Calu3 (cell line): ENCODE measurements around the gene TGM2. TPM values are rescaled to one million over a fixed set of nuclear protein-coding genes. Genes with fewer than 3 reads are reported as not detected.

Source experiments
- BruUV-seq: library from RNA; stranded (reverse); fragments of 400-500 nt; replicated peaks from 2 replicates; lab custom pipeline; 2021; lab: Mats Ljungman, UMichigan
- CTCF ChIA-PET: fragments of 300-600 bp; sonication (Branson Sonifier 250); formaldehyde crosslinking; loops from one replicate; lab custom pipeline; 2022; ENCODE audit warnings: antibody characterized with exemption; lab: Charles Lee
- DNase-seq: peaks from one replicate; pipeline ENCODE4 v3.0.0; 2022
- H3K27ac Mint-ChIP-seq: one replicate; pipeline ENCODE4 v1.8.0; 2022; ENCODE audit warnings: mixed read lengths; ENCODE audit not compliant: unreplicated experiment
- H3K27me3 Mint-ChIP-seq: one replicate; pipeline ENCODE4 v1.8.0; 2022; ENCODE audit warnings: mixed read lengths; ENCODE audit not compliant: unreplicated experiment
- H3K36me3 Mint-ChIP-seq: one replicate; pipeline ENCODE4 v1.8.0; 2022; ENCODE audit warnings: mild to moderate bottlenecking, moderate library complexity, mixed read lengths; ENCODE audit not compliant: insufficient read depth, unreplicated experiment
- H3K4me1 Mint-ChIP-seq: one replicate; pipeline ENCODE4 v1.8.0; 2022; ENCODE audit warnings: mild to moderate bottlenecking, low read depth, mixed read lengths; ENCODE audit not compliant: unreplicated experiment
- H3K4me3 Mint-ChIP-seq: one replicate; pipeline ENCODE4 v1.8.0; 2022; ENCODE audit warnings: mild to moderate bottlenecking, low read depth, moderate library complexity, mixed read lengths; ENCODE audit not compliant: unreplicated experiment
- H3K9me3 Mint-ChIP-seq: one replicate; pipeline ENCODE4 v1.8.0; 2022; ENCODE audit warnings: low read depth, mixed read lengths; ENCODE audit not compliant: unreplicated experiment
- intact Hi-C: fragments of 100-400 bp; cut with micrococcal nuclease; formaldehyde crosslinking; loops from one replicate; pipeline ENCODE4 v1.10.0; 2022; ENCODE audit not compliant: unreplicated experiment
- total RNA-seq: library from RNA; stranded (reverse); gene quantifications from 2 replicates; pipeline ENCODE4 v1.2.3, GENCODE V29; 2022
- TF ChIP-seq, protein P1 (sequence below): fragments of 200-600 bp; IDR thresholded peaks from one replicate; pipeline ENCODE4 v1.8.0; 2022; ENCODE audit warnings: antibody characterized with exemption; ENCODE audit not compliant: unreplicated experiment

TGM2 gene
- total RNA-seq, 1 experiment from 2014 or later: 311 TPM

DNA sequence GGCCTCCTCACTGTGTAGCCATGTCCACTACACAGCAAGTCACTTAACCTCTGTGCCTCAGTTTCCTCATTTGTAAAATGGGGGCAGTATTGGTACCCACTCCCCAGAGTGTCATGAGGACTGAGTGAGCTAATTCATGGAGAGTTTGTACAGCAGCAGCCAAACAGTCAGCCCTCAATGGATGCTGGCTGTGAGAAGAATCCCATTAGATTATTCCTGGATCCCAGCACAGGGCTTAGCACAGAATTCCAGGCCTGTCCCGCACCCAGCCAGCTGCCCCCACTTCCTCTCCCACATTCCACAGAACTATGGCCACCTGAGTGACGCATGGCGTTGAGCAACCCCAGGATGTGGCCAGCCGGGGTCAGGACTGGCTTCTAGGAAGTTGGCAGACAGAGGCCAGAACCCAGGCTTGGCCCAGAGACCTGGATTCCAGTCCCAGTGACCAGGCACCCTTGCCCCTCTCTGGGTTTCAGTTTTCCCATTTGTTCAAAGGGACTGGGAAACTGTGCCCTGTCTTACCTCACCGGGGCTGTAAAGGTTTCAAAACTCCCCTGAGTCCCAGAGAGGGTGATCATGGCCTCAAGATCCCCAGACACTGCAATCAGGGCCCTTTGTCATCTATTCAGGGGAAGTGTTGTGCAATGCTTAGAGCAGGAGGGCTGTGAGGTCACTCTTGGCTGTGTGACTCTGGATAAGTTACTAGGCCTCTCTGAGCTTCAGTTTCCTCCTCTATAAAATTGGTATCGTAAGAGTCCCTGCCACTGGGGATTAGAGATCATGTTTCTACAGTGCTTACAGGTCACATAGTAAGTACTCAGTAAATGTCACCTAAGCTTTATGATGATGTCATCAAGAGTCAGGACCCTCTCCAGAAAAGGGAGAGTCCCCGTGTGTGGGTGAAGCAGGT, 3.0 kb upstream of the TGM2 start:
- CTCF ChIA-PET: interaction anchor here (0.8 to 3.5 kb wide), 6 partner anchors 16 to 110 kb away, joined by 3 to 14 read pairs (median 10); no protein-coding TSS in a partner anchor
- Mint-ChIP-seq H3K27me3 (no peaks in the 10 kb centered on the region), H3K4me3 (no peak overlapping the region), H3K4me1 (peaks cover 84% of the 10 kb centered on the region), H3K36me3 (peaks cover 35% of the 10 kb centered on the region), H3K27ac (peak overlapping the region; percentile 14), H3K9me3 (no peaks in the 10 kb centered on the region)
- intact Hi-C loops: loop anchor here (1.0 to 5.0 kb wide), 2 partner anchors 41 to 53 kb away; no protein-coding TSS in a partner anchor
- BruUV-seq: no TSS peak
- TF ChIP-seq, protein P1, sequence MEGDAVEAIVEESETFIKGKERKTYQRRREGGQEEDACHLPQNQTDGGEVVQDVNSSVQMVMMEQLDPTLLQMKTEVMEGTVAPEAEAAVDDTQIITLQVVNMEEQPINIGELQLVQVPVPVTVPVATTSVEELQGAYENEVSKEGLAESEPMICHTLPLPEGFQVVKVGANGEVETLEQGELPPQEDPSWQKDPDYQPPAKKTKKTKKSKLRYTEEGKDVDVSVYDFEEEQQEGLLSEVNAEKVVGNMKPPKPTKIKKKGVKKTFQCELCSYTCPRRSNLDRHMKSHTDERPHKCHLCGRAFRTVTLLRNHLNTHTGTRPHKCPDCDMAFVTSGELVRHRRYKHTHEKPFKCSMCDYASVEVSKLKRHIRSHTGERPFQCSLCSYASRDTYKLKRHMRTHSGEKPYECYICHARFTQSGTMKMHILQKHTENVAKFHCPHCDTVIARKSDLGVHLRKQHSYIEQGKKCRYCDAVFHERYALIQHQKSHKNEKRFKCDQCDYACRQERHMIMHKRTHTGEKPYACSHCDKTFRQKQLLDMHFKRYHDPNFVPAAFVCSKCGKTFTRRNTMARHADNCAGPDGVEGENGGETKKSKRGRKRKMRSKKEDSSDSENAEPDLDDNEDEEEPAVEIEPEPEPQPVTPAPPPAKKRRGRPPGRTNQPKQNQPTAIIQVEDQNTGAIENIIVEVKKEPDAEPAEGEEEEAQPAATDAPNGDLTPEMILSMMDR: no peak
- DNase-seq: peak; percentile 93

DNA sequence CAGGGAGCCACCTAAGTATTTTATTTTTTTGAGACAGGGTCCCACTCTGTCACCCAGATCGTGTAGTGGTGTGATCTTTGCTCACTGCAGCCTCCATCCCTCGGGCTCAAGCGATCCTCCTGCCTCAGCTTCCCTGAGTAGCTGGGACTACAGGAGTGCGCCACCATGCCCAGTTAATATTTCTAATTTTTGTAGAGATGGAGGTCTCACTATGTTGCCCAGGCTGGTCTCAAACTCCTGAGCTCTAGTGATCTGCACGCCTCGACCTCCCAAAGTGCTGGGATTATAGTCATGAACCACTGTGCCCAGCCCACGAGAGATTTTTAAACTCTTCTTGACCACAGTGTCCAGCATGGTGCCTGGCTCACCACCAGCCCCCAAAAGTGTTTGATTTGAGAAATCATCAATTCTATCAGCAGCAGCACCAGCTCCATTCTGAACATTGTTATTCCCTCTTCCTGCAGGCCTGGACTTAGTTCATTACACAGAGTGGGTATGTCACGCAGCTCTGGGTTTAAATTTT, 2.3 kb upstream of the TGM2 start:
- CTCF ChIA-PET: interaction anchor here (1.7 to 3.5 kb wide), 5 partner anchors 15 to 110 kb away, joined by 6 to 14 read pairs (median 10); no protein-coding TSS in a partner anchor
- no peak overlapping the region for H3K4me3 Mint-ChIP-seq
- H3K4me1 Mint-ChIP-seq: peaks cover 84% of the 10 kb centered on the region
- intact Hi-C loops: loop anchor here (5.0 kb wide), 1 partner anchor 40 kb away; no protein-coding TSS in a partner anchor
- no TSS peak for BruUV-seq
- peak overlapping the region; percentile 14 for H3K27ac Mint-ChIP-seq
- no peaks in the 10 kb centered on the region for H3K27me3 Mint-ChIP-seq
- no peaks in the 10 kb centered on the region for H3K9me3 Mint-ChIP-seq
- peaks cover 40% of the 10 kb centered on the region for H3K36me3 Mint-ChIP-seq
- no peak for DNase-seq
- TF ChIP-seq, protein P1: no peak

DNA sequence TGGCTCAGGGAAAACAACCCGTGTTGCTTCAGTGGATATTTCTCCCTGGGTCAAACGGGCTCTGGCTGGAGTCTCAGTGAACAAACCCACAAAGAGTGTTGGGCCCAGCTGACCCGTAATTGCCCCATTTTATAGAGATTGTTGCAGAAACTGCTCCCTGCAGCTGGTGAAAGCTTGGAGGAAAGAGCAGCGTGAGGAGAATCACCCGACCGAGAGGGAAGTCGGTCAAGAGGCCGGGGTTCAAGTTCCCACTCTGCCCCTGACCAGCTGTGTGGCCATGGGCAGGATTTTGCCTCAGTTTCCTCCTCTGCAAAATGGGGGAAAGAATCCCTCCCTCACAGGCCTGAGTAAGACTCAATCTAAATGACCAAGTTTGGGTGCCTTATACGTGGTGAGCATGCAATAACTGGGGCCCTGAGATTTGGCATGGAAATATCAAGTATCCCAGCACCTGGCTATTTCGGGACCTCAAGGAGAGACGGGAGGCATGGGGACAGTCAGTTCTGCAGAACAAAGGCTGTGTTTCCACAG, 1.7 kb upstream of the TGM2 start:
- BruUV-seq: no TSS peak
- Mint-ChIP-seq H3K36me3 (peaks cover 47% of the 10 kb centered on the region), H3K4me3 (no peak overlapping the region), H3K27me3 (no peaks in the 10 kb centered on the region), H3K4me1 (peaks cover 84% of the 10 kb centered on the region), H3K27ac (peak overlapping the region; percentile 24), H3K9me3 (no peaks in the 10 kb centered on the region)
- CTCF ChIA-PET: interaction anchor here (1.2 to 3.5 kb wide), 6 partner anchors 14 to 109 kb away, joined by 3 to 14 read pairs (median 9); no protein-coding TSS in a partner anchor
- intact Hi-C loops: loop anchor here (1.0 to 5.0 kb wide), 2 partner anchors 23 to 39 kb away; no protein-coding TSS in a partner anchor
- no peak for DNase-seq
- TF ChIP-seq, protein P1: no peak
